ENCODE results near the gene NKX3-2.

NKX3-2 gene

DNA sequence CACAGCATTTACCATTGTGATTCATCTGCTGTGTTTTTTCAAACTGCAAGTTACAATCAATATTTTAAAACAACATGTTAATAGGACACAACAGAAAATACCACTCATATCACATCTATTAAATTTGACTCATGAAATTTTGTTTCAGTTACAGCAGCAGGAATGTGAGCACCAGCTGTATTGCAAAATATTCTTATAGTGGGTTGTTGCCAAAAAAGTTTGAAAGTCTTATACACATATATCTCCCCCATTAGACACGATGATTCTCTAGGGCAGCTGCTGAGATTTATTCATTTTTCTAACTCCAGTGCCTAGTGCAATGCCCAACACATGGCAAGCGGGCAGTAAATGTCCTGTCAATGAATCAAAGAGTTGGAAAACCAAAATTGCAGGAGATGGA lies 26.6 kb upstream of the NKX3-2 start:
- ATAC-seq: no peak
- TF ChIP-seq BACH2 (CRISPR knock-in tag; IDR thresholded peaks at IDR 0.05; ENCODE audit: borderline replicate concordance): no peak
- no peak for TF ChIP-seq CREB5 (CRISPR knock-in tag; IDR thresholded peaks at IDR 0.05; ENCODE audit: low read depth)
- no peak for TF ChIP-seq ZFP3 (CRISPR knock-in tag; IDR thresholded peaks at IDR 0.05)
- TF ChIP-seq GLIS3 (CRISPR knock-in tag; IDR thresholded peaks at IDR 0.05): no peak
- TF ChIP-seq ZNF565 (CRISPR knock-in tag; conservative IDR thresholded peaks at IDR 0.05; ENCODE audit: low read depth): no peak
- TF ChIP-seq TSHZ2 (CRISPR knock-in tag; IDR thresholded peaks at IDR 0.05): no peak
- no peak for TF ChIP-seq OSR1 (CRISPR knock-in tag; IDR thresholded peaks at IDR 0.05)
- no peak for TF ChIP-seq POU6F1 (CRISPR knock-in tag; IDR thresholded peaks at IDR 0.05; ENCODE audit: borderline replicate concordance, low read depth)
- TF ChIP-seq ARNTL (CRISPR knock-in tag; IDR thresholded peaks at IDR 0.05; ENCODE audit: borderline replicate concordance, low read depth): no peak
- TF ChIP-seq, protein P1, sequence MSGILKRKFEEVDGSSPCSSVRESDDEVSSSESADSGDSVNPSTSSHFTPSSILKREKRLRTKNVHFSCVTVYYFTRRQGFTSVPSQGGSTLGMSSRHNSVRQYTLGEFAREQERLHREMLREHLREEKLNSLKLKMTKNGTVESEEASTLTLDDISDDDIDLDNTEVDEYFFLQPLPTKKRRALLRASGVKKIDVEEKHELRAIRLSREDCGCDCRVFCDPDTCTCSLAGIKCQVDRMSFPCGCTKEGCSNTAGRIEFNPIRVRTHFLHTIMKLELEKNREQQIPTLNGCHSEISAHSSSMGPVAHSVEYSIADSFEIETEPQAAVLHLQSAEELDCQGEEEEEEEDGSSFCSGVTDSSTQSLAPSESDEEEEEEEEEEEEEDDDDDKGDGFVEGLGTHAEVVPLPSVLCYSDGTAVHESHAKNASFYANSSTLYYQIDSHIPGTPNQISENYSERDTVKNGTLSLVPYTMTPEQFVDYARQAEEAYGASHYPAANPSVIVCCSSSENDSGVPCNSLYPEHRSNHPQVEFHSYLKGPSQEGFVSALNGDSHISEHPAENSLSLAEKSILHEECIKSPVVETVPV (CRISPR knock-in tag; IDR thresholded peaks at IDR 0.05): no peak
- no peak for TF ChIP-seq ZNF8 (CRISPR knock-in tag; IDR thresholded peaks at IDR 0.05)
- TF ChIP-seq ZFP30 (CRISPR knock-in tag; IDR thresholded peaks at IDR 0.05): no peak
- TF ChIP-seq PATZ1 (CRISPR knock-in tag; IDR thresholded peaks at IDR 0.05; ENCODE audit: borderline replicate concordance): no peak
- TF ChIP-seq SNAI2 (CRISPR knock-in tag; IDR thresholded peaks at IDR 0.05): no peak
- no peak for TF ChIP-seq PPARA (CRISPR knock-in tag; IDR thresholded peaks at IDR 0.05; ENCODE audit: borderline replicate concordance)
- TF ChIP-seq TCF4 (CRISPR knock-in tag; IDR thresholded peaks at IDR 0.05; ENCODE audit: borderline replicate concordance): no peak
- no peak for TF ChIP-seq RARB (CRISPR knock-in tag; IDR thresholded peaks at IDR 0.05)
- TF ChIP-seq ISL1 (CRISPR knock-in tag; IDR thresholded peaks at IDR 0.05): no peak

GRCh38 chr4:13567125-13567524 lies 22.8 kb upstream of the NKX3-2 start:
- no peak for ATAC-seq
- TF ChIP-seq ESRRG (CRISPR knock-in tag; IDR thresholded peaks at IDR 0.05) (no peak), ZNF565 (CRISPR knock-in tag; conservative IDR thresholded peaks at IDR 0.05; ENCODE audit: low read depth) (no peak), ISL1 (CRISPR knock-in tag; IDR thresholded peaks at IDR 0.05) (no peak), CREB5 (CRISPR knock-in tag; IDR thresholded peaks at IDR 0.05; ENCODE audit: low read depth) (no peak), SNAI2 (CRISPR knock-in tag; IDR thresholded peaks at IDR 0.05) (no peak), GLIS3 (CRISPR knock-in tag; IDR thresholded peaks at IDR 0.05) (no peak), CSDC2 (CRISPR knock-in tag; IDR thresholded peaks at IDR 0.05) (no peak), ZNF8 (CRISPR knock-in tag; IDR thresholded peaks at IDR 0.05) (no peak), ZC3H10 (CRISPR knock-in tag; IDR thresholded peaks at IDR 0.05) (no peak), TCF4 (CRISPR knock-in tag; IDR thresholded peaks at IDR 0.05; ENCODE audit: borderline replicate concordance) (no peak), PATZ1 (CRISPR knock-in tag; IDR thresholded peaks at IDR 0.05; ENCODE audit: borderline replicate concordance) (no peak), ARNTL (CRISPR knock-in tag; IDR thresholded peaks at IDR 0.05; ENCODE audit: borderline replicate concordance, low read depth) (no peak), OSR1 (CRISPR knock-in tag; IDR thresholded peaks at IDR 0.05) (no peak), TSHZ2 (CRISPR knock-in tag; IDR thresholded peaks at IDR 0.05) (no peak), RARB (CRISPR knock-in tag; IDR thresholded peaks at IDR 0.05) (no peak), ZFP30 (CRISPR knock-in tag; IDR thresholded peaks at IDR 0.05) (no peak)
- TF ChIP-seq, protein P1 (CRISPR knock-in tag; IDR thresholded peaks at IDR 0.05): no peak
